Neural cell (in vitro differentiated cells): Measurements from ENCODE around the gene TRIM29. TPM values are rescaled to one million over a fixed set of nuclear protein-coding genes. Genes with fewer than 3 reads are reported as not detected.

Experiments used
- H2AFZ ChIP-seq: fragments of 200-600, 300-800 bp; sonication (generic), shearing (Covaris generic); 2 replicates; pipeline ENCODE4 v1.6.0; 2014; ENCODE audit warnings: low read depth, mild to moderate bottlenecking, antibody characterized with exemption, low read length, moderate library complexity
- H3F3A ChIP-seq: fragments of 200-600 bp; shearing (Covaris generic); 2 replicates; pipeline ENCODE4 v1.6.1; 2016; ENCODE audit warnings: mild to moderate bottlenecking, moderate library complexity, mixed read lengths, antibody characterized with exemption, low read length; ENCODE audit not compliant: insufficient read depth, poor library complexity, severe bottlenecking
- H3K27ac ChIP-seq: fragments of 200-600, 300-800 bp; sonication (generic), shearing (Covaris generic); 2 replicates; pipeline ENCODE4 v1.5.1; 2014; ENCODE audit warnings: mild to moderate bottlenecking, low read length, moderate library complexity
- H3K27me3 ChIP-seq: fragments of 300-800, 200-600 bp; sonication (generic), shearing (Covaris generic); 2 replicates; pipeline ENCODE4 v1.6.0; 2014; ENCODE audit warnings: mild to moderate bottlenecking, low read depth, low read length, moderate library complexity; ENCODE audit not compliant: insufficient read depth
- H3K36me3 ChIP-seq: fragments of 300-800, 200-600 bp; sonication (generic), shearing (Covaris generic); 2 replicates; pipeline ENCODE4 v1.5.1; 2014; ENCODE audit warnings: mild to moderate bottlenecking, antibody characterized with exemption, low read length, moderate library complexity; ENCODE audit not compliant: insufficient read depth
- H3K4me2 ChIP-seq: fragments of 300-800, 200-600 bp; sonication (generic), shearing (Covaris generic); 2 replicates; pipeline ENCODE4 v1.6.0; 2014; ENCODE audit warnings: mild to moderate bottlenecking, low read length
- H3K4me3 ChIP-seq: fragments of 300-800, 200-600 bp; sonication (generic), shearing (Covaris generic); 2 replicates; pipeline ENCODE4 v1.5.1; 2014; ENCODE audit warnings: mild to moderate bottlenecking, low read length, moderate library complexity
- H3K79me2 ChIP-seq: fragments of 200-600 bp; shearing (Covaris generic); replicated peaks from 2 replicates; pipeline ENCODE4 v1.6.0; 2014; ENCODE audit warnings: mild to moderate bottlenecking, low read length, moderate library complexity; ENCODE audit not compliant: insufficient read depth
- H3K9ac ChIP-seq: fragments of 300-800, 200-600 bp; sonication (generic), shearing (Covaris generic); 2 replicates; pipeline ENCODE4 v1.6.1; 2016; ENCODE audit warnings: mild to moderate bottlenecking, low read length, mixed read lengths
- H3K9me2 ChIP-seq: fragments of 200-600 bp; shearing (Covaris generic); 2 replicates; pipeline ENCODE4 v1.6.1; 2016; ENCODE audit warnings: mild to moderate bottlenecking, low read length, mixed read lengths; ENCODE audit not compliant: insufficient read depth
- H3K9me3 ChIP-seq: fragments of 200-600, 300-800 bp; sonication (generic), shearing (Covaris generic); 2 replicates; pipeline ENCODE4 v1.6.1; 2016; ENCODE audit warnings: mild to moderate bottlenecking, mixed run types, low read length, moderate library complexity, mixed read lengths
- H4K20me1 ChIP-seq: fragments of 200-600 bp; shearing (Covaris generic); 2 replicates; pipeline ENCODE4 v1.6.1; 2016; ENCODE audit warnings: mild to moderate bottlenecking, mixed run types; ENCODE audit not compliant: insufficient read depth
- CTCF ChIP-seq: fragments of 450-650 bp; IDR thresholded peaks from 2 replicates; pipeline ENCODE4 v1.5.1; 2014; ENCODE audit warnings: antibody characterized with exemption, mild to moderate bottlenecking, moderate library complexity; ENCODE audit not compliant: poor library complexity, severe bottlenecking
- EP300 ChIP-seq: fragments of 450-650 bp; conservative IDR thresholded peaks from 2 replicates; pipeline ENCODE4 v1.6.1; 2014; ENCODE audit warnings: antibody characterized with exemption, mild to moderate bottlenecking, moderate library complexity; ENCODE audit not compliant: poor library complexity, severe bottlenecking
- EZH2 ChIP-seq: fragments of 200-600, 300-800 bp; shearing (Covaris generic), sonication (generic); IDR thresholded peaks from 2 replicates; pipeline ENCODE4 v1.6.1; 2014; ENCODE audit warnings: antibody characterized with exemption, low read length, borderline replicate concordance, mild to moderate bottlenecking; ENCODE audit not compliant: insufficient read depth, poor library complexity, severe bottlenecking
- MXI1 ChIP-seq: fragments of 450-650 bp; conservative IDR thresholded peaks from 2 replicates; pipeline ENCODE4 v1.6.1; 2014; ENCODE audit warnings: antibody characterized with exemption, mild to moderate bottlenecking; ENCODE audit not compliant: poor library complexity, severe bottlenecking
- POLR2AphosphoS5 ChIP-seq: IDR thresholded peaks from 2 replicates; pipeline ENCODE4 v1.6.1; 2012
- RAD21 ChIP-seq: fragments of 450-650 bp; conservative IDR thresholded peaks from 2 replicates; pipeline ENCODE4 v1.6.1; 2014; ENCODE audit warnings: antibody characterized with exemption, mild to moderate bottlenecking, moderate library complexity
- REST ChIP-seq: IDR thresholded peaks from 2 replicates; pipeline ENCODE4 v1.6.1; 2012; ENCODE audit warnings: borderline replicate concordance
- SMC3 ChIP-seq: fragments of 450-650 bp; conservative IDR thresholded peaks from 2 replicates; pipeline ENCODE4 v1.6.1; 2014; ENCODE audit warnings: antibody characterized with exemption, mild to moderate bottlenecking, moderate library complexity; ENCODE audit not compliant: poor library complexity
- TAF1 ChIP-seq: IDR thresholded peaks from 2 replicates; pipeline ENCODE4 v1.6.1; 2012; ENCODE audit warnings: low read depth
- polyA plus RNA-seq: library from polyadenylated mRNA; depleted of rRNA; stranded (reverse); fragments of >200 nt; gene quantifications from 2 replicates; pipeline ENCODE4 v1.2.3, GENCODE V29; 2014

Gene TRIM29
- polyA plus RNA-seq, 1 donor from 2014 or later: 0.82 TPM

DNA sequence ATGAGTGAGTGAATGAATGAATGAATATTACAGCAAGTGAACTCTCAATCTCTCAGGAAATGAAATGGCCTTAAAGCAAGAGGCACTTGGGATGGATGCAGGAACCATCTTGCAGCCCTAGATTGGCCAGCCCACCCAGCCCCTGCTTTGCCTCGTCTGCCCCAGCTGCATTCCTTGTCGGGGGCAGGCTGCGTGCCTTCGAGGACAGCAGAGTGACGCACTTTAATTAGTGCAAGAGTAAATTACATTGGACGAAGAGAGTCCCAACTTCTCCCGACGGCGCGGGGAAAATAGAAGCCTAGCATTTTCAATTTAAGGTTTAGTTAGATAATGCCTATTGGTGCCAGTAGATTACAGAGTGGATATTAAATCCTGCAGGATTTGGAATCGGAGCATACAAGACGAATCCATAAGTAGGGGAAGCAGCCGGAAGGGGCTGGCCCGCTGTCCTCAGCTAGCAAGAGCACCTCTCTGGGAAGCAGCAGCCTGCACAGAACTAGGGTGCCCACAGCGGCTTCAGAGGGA, 33.8 kb downstream of the TRIM29 start:
- no peaks in the 10 kb centered on the region for H3K9me3 ChIP-seq
- H3K9ac ChIP-seq: no peak overlapping the region
- no peaks in the 10 kb centered on the region for H3F3A ChIP-seq
- H3K79me2 ChIP-seq: no peaks in the 10 kb centered on the region
- no peaks in the 10 kb centered on the region for H3K27me3 ChIP-seq
- no peaks in the 10 kb centered on the region for H3K9me2 ChIP-seq
- no peaks in the 10 kb centered on the region for H4K20me1 ChIP-seq
- no peaks in the 10 kb centered on the region for H3K36me3 ChIP-seq
- H3K4me2 ChIP-seq: no peak overlapping the region
- no peak overlapping the region for H3K27ac ChIP-seq
- TF ChIP-seq SMC3 (no peak), TAF1 (no peak), EZH2 (no peak), RAD21 (no peak), CTCF (no peak), REST (no peak), MXI1 (no peak), POLR2AphosphoS5 (no peak), EP300 (no peak)
- no peak overlapping the region for H3K4me3 ChIP-seq
- no peak overlapping the region for H2AFZ ChIP-seq

- Histone ChIP-seq H3F3A (no peaks in the 10 kb centered on the region), H3K9ac (no peak overlapping the region), H3K27ac (no peak overlapping the region)
Observed at GRCh38 chr11:120102864-120103122, 35.1 kb downstream of the TRIM29 start.

More at GRCh38 chr11:120102864-120103122, 35.1 kb downstream of the TRIM29 start:
- no peaks in the 10 kb centered on the region for H3K36me3 ChIP-seq
- TF ChIP-seq REST (no peak), CTCF (no peak), SMC3 (no peak), MXI1 (no peak), RAD21 (no peak), POLR2AphosphoS5 (no peak), EP300 (no peak), TAF1 (no peak), EZH2 (no peak)
- H4K20me1 ChIP-seq: no peaks in the 10 kb centered on the region
- no peaks in the 10 kb centered on the region for H3K27me3 ChIP-seq
- no peaks in the 10 kb centered on the region for H3K9me2 ChIP-seq
- no peaks in the 10 kb centered on the region for H3K79me2 ChIP-seq
- H3K4me2 ChIP-seq: no peak overlapping the region
- H3K4me3 ChIP-seq: no peak overlapping the region
- no peak overlapping the region for H2AFZ ChIP-seq
- H3K9me3 ChIP-seq: no peaks in the 10 kb centered on the region
